HL-60 (cell line): ENCODE data around the gene DLK1.

ENCODE experiments used
- DNase-seq, 2 experiments: peaks; one replicate each; pipeline ENCODE4 v3.0.0-alpha.2; 2010 to 2020; ENCODE audit warnings: low read depth in 1 of 2, low spot score in 1 of 2
- H3K27ac ChIP-seq: fragments of 250-450 bp; sonication (Bioruptor Pico); replicated peaks from 2 replicates; pipeline ENCODE4 v1.5.1; 2020; ENCODE audit warnings: mild to moderate bottlenecking, moderate library complexity
- H3K27me3 ChIP-seq: fragments of 250-450 bp; sonication (Bioruptor Pico); 2 replicates; pipeline ENCODE4 v1.5.1; 2021; ENCODE audit warnings: mild to moderate bottlenecking, moderate library complexity; ENCODE audit not compliant: insufficient read depth, poor library complexity, severe bottlenecking
- H3K4me3 ChIP-seq: replicated peaks from 2 replicates; pipeline ENCODE4 v1.5.1; 2011; ENCODE audit warnings: mild to moderate bottlenecking, control low read depth, low read length; ENCODE audit not compliant: insufficient read depth
- CTCF ChIP-seq: IDR thresholded peaks from one replicate; pipeline ENCODE4 v1.5.1; 2011; ENCODE audit warnings: low read length, control low read depth, inconsistent platforms; ENCODE audit not compliant: insufficient read depth
- GABPA ChIP-seq: IDR thresholded peaks from 2 replicates; pipeline ENCODE4 v1.6.1; 2012; ENCODE audit warnings: low read depth
- POLR2AphosphoS5 ChIP-seq: IDR thresholded peaks from 2 replicates; pipeline ENCODE4 v1.6.1; 2012; ENCODE audit warnings: low read depth
- REST ChIP-seq: IDR thresholded peaks from 2 replicates; pipeline ENCODE4 v1.6.1; 2012; ENCODE audit warnings: low read depth; ENCODE audit not compliant: insufficient replicate concordance
- SPI1 ChIP-seq: IDR thresholded peaks from 2 replicates; pipeline ENCODE4 v1.6.1; 2012; ENCODE audit warnings: low read depth, mild to moderate bottlenecking, borderline replicate concordance

DLK1 gene

DNA sequence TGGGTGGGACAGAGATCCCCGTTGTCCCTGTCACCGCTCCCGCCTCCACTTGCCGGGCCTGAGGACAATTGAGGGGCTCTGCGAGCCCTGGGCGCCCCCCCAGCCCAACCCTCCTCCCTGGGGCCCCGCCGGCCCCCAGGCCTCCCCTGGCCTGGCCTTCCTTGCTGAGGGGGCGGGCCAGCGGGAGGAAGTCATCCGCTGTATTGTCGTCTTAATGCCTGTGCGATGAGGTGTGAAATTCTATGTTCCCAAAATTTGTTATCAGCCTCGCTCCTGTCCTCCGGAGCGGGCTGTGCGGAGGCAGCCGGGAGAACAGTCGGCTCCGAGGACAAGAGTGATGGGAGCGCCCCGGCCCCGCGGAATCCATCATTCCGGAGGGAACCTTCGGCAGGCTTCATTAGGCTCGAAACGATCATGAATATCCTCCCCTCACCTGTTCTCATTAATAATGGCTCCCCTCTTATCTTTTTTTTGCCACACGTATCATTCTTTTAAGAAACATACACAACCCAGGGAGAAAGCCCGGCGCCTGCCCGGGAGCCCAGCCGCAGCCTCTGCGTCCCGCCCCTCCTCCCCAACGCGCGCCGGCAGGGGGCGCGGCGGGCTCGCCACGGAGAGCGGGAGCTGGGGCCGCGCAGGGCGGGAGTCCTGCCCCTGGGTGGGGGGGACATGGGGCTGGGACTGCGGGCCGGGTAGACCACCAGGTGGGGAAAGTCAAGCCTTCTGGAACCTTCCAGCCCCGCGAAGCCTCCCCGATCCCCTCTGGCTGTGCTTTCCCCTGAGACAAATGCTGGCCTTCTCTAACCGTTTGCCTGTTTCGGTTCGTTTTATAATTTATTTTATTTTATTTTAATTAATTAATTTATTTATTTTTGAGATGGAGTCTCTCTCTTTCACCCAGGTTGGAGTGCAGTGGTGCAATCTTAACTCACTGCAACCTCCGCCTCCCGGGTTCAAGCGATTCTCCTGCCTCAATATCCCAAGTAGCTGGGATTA lies 17.1 kb upstream of the DLK1 start:
- Histone ChIP-seq H3K27me3 (no peaks in the 10 kb centered on the region), H3K4me3 (no peak overlapping the region), H3K27ac (no peak overlapping the region)
- TF ChIP-seq SPI1 (no peak), GABPA (no peak), POLR2AphosphoS5 (no peak), REST (no peak), CTCF (no peak)
- peak in 1 of 2 experiments; percentile 9 for DNase-seq

- Histone ChIP-seq H3K4me3 (no peak overlapping the region), H3K27me3 (no peaks in the 10 kb centered on the region), H3K27ac (peak overlapping the region; percentile 72)
- no peak for TF ChIP-seq REST
- TF ChIP-seq SPI1: no peak
- TF ChIP-seq POLR2AphosphoS5: no peak
- no peak for TF ChIP-seq GABPA
- no peak for TF ChIP-seq CTCF
- no peak for DNase-seq
Observed at GRCh38 chr14:100710391-100710790, 16.3 kb upstream of the DLK1 start.

DNA sequence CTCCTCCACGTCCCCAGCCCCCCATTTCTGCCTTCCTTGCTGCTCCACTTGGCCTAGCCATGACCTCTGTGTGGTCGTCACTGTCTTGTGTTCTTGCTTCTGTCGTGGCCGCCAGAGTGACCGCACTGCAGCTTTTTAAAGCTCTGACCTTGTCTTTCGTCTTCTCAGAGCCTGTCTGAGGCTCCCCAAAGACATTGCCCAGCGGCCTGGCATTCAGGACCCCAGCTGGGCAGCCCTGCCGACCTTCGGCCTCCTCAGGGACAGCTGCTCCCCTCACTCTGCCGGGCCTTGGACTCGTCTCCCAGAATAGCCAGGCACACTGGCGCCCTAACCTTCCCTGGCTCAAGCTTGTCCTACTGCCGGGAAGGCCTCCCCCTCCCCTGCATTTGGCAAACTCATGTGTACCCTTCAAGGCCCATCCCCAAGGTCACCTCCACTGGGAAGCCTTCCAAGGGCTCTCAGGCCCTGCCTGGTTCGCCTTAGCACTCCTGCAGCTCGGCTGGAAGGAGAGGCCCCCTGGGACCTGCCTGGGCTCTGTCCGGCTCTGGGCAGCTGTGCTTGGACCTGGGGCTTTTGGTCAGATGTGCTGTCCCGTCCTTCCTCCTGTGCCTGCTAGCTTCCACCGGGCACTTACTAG lies 15.7 kb upstream of the DLK1 start:
- Histone ChIP-seq H3K4me3 (no peak overlapping the region), H3K27ac (peak overlapping the region; percentile 72), H3K27me3 (no peaks in the 10 kb centered on the region)
- DNase-seq: no peak
- TF ChIP-seq GABPA (no peak), CTCF (no peak), POLR2AphosphoS5 (no peak)
